SK-N-SH (cell line): ENCODE measurements around the gene ANKS1B. TPM values are rescaled to one million over a fixed set of nuclear protein-coding genes. Genes with fewer than 3 reads are reported as not detected.

Experiments used
- CTCF ChIA-PET: fragments of 300-600, 350-600 bp; formaldehyde crosslinking; extraction: SDS; loops from one replicate; lab custom pipeline; 2021; lab: Yijun Ruan, JAX
- POLR2A ChIA-PET: fragments of 350-600 bp; sonication (Branson Sonifier 250); formaldehyde crosslinking; extraction: SDS; loops from one replicate; lab custom pipeline; 2020; ENCODE audit warnings: antibody characterized with exemption, inconsistent platforms; lab: Yijun Ruan, JAX
- DNase-seq: peaks from one replicate; pipeline ENCODE4 v3.0.0; 2012
- H2AFZ ChIP-seq: fragments of 200-600 bp; sonication (generic); 2 replicates; pipeline ENCODE4 v1.8.1; 2016; ENCODE audit warnings: antibody characterized with exemption, mild to moderate bottlenecking, low read depth
- H3F3A ChIP-seq: fragments of 200-600 bp; sonication (generic); replicated peaks from 2 replicates; pipeline ENCODE3; 2016; ENCODE audit warnings: antibody characterized with exemption, mild to moderate bottlenecking; ENCODE audit not compliant: insufficient read depth
- H3K27ac ChIP-seq, 2 experiments: fragments of 200-500 bp in 1 of 2; fragments of 200-600 bp in 1 of 2; sonication (Bioruptor generic) in 1 of 2; sonication (generic), shearing (Covaris generic) in 1 of 2; 2 replicates each; pipeline versions ENCODE4 v1.5.1 to v1.6.1; 2014 to 2016; ENCODE audit warnings: low read depth in 2 of 2, inconsistent platforms in 1 of 2, low read length in 1 of 2, mild to moderate bottlenecking in 1 of 2, mixed read lengths in 1 of 2
- H3K27me3 ChIP-seq: fragments of 200-600 bp; sonication (generic), shearing (Covaris generic); 2 replicates; pipeline ENCODE4 v1.6.1; 2016; ENCODE audit warnings: mixed run types; ENCODE audit not compliant: insufficient read depth
- H3K36me3 ChIP-seq, 2 experiments: fragments of 200-500 bp in 1 of 2; fragments of 200-600 bp in 1 of 2; sonication (Bioruptor generic) in 1 of 2; sonication (generic) in 1 of 2; replicated peaks in 1 of 2; 2 replicates each; pipeline versions ENCODE3 to v1.5.1; 2014 to 2016; ENCODE audit warnings: low read length in 1 of 2, mild to moderate bottlenecking in 1 of 2; ENCODE audit not compliant: insufficient read depth in 2 of 2, control insufficient read depth in 1 of 2
- H3K4me1 ChIP-seq, 2 experiments: fragments of 200-500 bp in 1 of 2; fragments of 200-600 bp in 1 of 2; sonication (Bioruptor generic) in 1 of 2; sonication (generic), shearing (Covaris generic) in 1 of 2; 2 replicates each; pipeline versions ENCODE4 v1.5.1 to v1.6.1; 2014 to 2016; ENCODE audit warnings: low read depth in 1 of 2, low read length in 1 of 2, mixed run types in 1 of 2; ENCODE audit not compliant: insufficient read depth in 2 of 2, control insufficient read depth in 1 of 2
- H3K4me2 ChIP-seq: fragments of 200-600 bp; sonication (generic), shearing (Covaris generic); 2 replicates; pipeline ENCODE4 v1.6.1; 2017; ENCODE audit warnings: mixed run types
- H3K4me3 ChIP-seq, 2 experiments: fragments of 200-500 bp in 1 of 2; fragments of 200-600 bp in 1 of 2; sonication (Bioruptor generic) in 1 of 2; sonication (generic), shearing (Covaris generic) in 1 of 2; 2 replicates each; pipeline versions ENCODE4 v1.5.1 to v1.8.1; 2014 to 2016; ENCODE audit warnings: low read depth in 2 of 2, inconsistent platforms in 1 of 2, low read length in 1 of 2, mild to moderate bottlenecking in 1 of 2, mixed read lengths in 1 of 2, moderate library complexity in 1 of 2
- H3K79me2 ChIP-seq: fragments of 200-600 bp; sonication (generic); 2 replicates; pipeline ENCODE4 v1.8.1; 2017; ENCODE audit warnings: mild to moderate bottlenecking; ENCODE audit not compliant: insufficient read depth
- H3K9ac ChIP-seq: fragments of 200-600 bp; sonication (generic); 2 replicates; pipeline ENCODE4 v1.6.1; 2017; ENCODE audit warnings: mixed run types
- H3K9me2 ChIP-seq: fragments of 200-600 bp; sonication (generic); 2 replicates; pipeline ENCODE4 v1.6.1; 2017; ENCODE audit warnings: mixed run types
- H3K9me3 ChIP-seq: fragments of 200-600 bp; sonication (generic); 2 replicates; pipeline ENCODE4 v1.6.1; 2017; ENCODE audit warnings: mixed run types, mild to moderate bottlenecking, moderate library complexity
- H4K20me1 ChIP-seq: fragments of 200-600 bp; sonication (generic); 2 replicates; pipeline ENCODE4 v1.6.1; 2017; ENCODE audit warnings: mild to moderate bottlenecking, mixed run types; ENCODE audit not compliant: insufficient read depth
- ELF1 ChIP-seq: IDR thresholded peaks from 2 replicates; pipeline ENCODE4 v1.4.0; 2012
- EP300 ChIP-seq, 2 experiments: IDR thresholded peaks; 2 replicates each; pipeline versions ENCODE4 v1.4.0 to v1.6.1; 2012; ENCODE audit warnings: borderline replicate concordance in 1 of 2, low read depth in 1 of 2, low read length in 1 of 2
- FOSL2 ChIP-seq: IDR thresholded peaks from 2 replicates; pipeline ENCODE4 v1.4.0; 2012; ENCODE audit warnings: low read depth, mild to moderate bottlenecking, moderate library complexity, borderline replicate concordance
- FOXM1 ChIP-seq: IDR thresholded peaks from 2 replicates; pipeline ENCODE4 v1.4.0; 2012; ENCODE audit warnings: low read depth, mild to moderate bottlenecking
- MAX ChIP-seq: IDR thresholded peaks from 2 replicates; pipeline ENCODE4 v1.4.0; 2012; ENCODE audit warnings: low read depth
- MEF2A ChIP-seq: IDR thresholded peaks from 2 replicates; pipeline ENCODE4 v1.4.0; 2012; ENCODE audit warnings: low read depth, borderline replicate concordance
- NFIC ChIP-seq: IDR thresholded peaks from 2 replicates; pipeline ENCODE4 v1.4.0; 2012; ENCODE audit warnings: borderline replicate concordance
- RAD21 ChIP-seq: IDR thresholded peaks from 2 replicates; pipeline ENCODE4 v1.6.1; 2012; ENCODE audit warnings: mild to moderate bottlenecking, low read length
- RFX5 ChIP-seq: IDR thresholded peaks from 2 replicates; pipeline ENCODE4 v1.6.1; 2012; ENCODE audit warnings: mild to moderate bottlenecking, improper control_type of control experiment, low read length
- TCF12 ChIP-seq: IDR thresholded peaks from 2 replicates; pipeline ENCODE4 v1.4.0; 2012
- YY1 ChIP-seq: IDR thresholded peaks from 2 replicates; pipeline ENCODE4 v1.4.0; 2012; ENCODE audit warnings: low read depth, mild to moderate bottlenecking
- WGBS: methylation state at CpG from one replicate; pipeline ENCODE4 v1.1.6; 2017; ENCODE audit warnings: low lambda C conversion rate; 5-methylcytosine and 5-hydroxymethylcytosine counted together
- polyA plus RNA-seq, 3 experiments: library from polyadenylated mRNA; depleted of rRNA; stranded (reverse); fragments of >200 nt; gene quantifications; 2 replicates each; pipeline ENCODE4 v1.2.3, GENCODE V29; 2012
- TF ChIP-seq, protein P1 (sequence below): IDR thresholded peaks from 2 replicates; pipeline ENCODE4 v1.4.0; 2012; ENCODE audit warnings: low read depth, borderline replicate concordance
- TF ChIP-seq, protein P2 (sequence below): fragments of 150-350 bp; IDR thresholded peaks from 2 replicates; pipeline ENCODE4 v1.6.1; 2016; ENCODE audit warnings: mild to moderate bottlenecking, low read depth, low read length
- TF ChIP-seq, protein P3 (sequence below): fragments of 150-350 bp; IDR thresholded peaks from 2 replicates; pipeline ENCODE4 v1.6.1; 2017; ENCODE audit warnings: antibody characterized with exemption, low read length, low read depth, borderline replicate concordance

Gene ANKS1B
- polyA plus RNA-seq, 1 of the 3 experiments (the other 2 are of a cell fraction) = 1.8 TPM

GRCh38 chr12:99920353-99920960 lies 64.3 kb downstream of the ANKS1B start:
- no peak overlapping the region for H3K4me3 ChIP-seq
- peaks cover 11% of the 10 kb centered on the region for H3F3A ChIP-seq
- ChIA-PET CTCF (no interaction called here), POLR2A (no interaction called here)
- TF ChIP-seq TCF12 = no peak
- no peak for TF ChIP-seq MAX
- TF ChIP-seq, protein P1, sequence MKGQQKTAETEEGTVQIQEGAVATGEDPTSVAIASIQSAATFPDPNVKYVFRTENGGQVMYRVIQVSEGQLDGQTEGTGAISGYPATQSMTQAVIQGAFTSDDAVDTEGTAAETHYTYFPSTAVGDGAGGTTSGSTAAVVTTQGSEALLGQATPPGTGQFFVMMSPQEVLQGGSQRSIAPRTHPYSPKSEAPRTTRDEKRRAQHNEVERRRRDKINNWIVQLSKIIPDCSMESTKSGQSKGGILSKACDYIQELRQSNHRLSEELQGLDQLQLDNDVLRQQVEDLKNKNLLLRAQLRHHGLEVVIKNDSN = no peak
- no peak for TF ChIP-seq ELF1
- TF ChIP-seq FOXM1 = no peak
- TF ChIP-seq RAD21 = no peak
- no peak overlapping the region for H3K4me2 ChIP-seq
- H2AFZ ChIP-seq = no peak overlapping the region
- H3K27ac ChIP-seq = no peak overlapping the region
- no peak overlapping the region for H3K9ac ChIP-seq
- 89% methylated on average over 5 of the region's 5 CpGs for WGBS
- no peak for DNase-seq
- H3K9me2 ChIP-seq = no peaks in the 10 kb centered on the region
- H4K20me1 ChIP-seq = no peaks in the 10 kb centered on the region
- peaks cover 0 to 8% of the 10 kb centered on the region in 2 experiments; a peak in 3 of 4 replicates for H3K4me1 ChIP-seq
- H3K27me3 ChIP-seq = no peaks in the 10 kb centered on the region
- no peaks in the 10 kb centered on the region for H3K36me3 ChIP-seq
- no peaks in the 10 kb centered on the region for H3K9me3 ChIP-seq
- H3K79me2 ChIP-seq = no peaks in the 10 kb centered on the region

GRCh38 chr12:99917711-99918402 lies 66.9 kb downstream of the ANKS1B start:
- no peak overlapping the region for H3K9ac ChIP-seq
- no peak for DNase-seq
- no peaks in the 10 kb centered on the region for H3K27me3 ChIP-seq
- no peaks in the 10 kb centered on the region for H4K20me1 ChIP-seq
- H2AFZ ChIP-seq = no peak overlapping the region
- H3K27ac ChIP-seq = no peak overlapping the region
- H3K4me3 ChIP-seq = no peak overlapping the region
- H3K4me2 ChIP-seq = no peak overlapping the region
- CTCF ChIA-PET = no interaction called here
- H3K79me2 ChIP-seq = no peaks in the 10 kb centered on the region
- 80% methylated on average over 4 of the region's 5 CpGs for WGBS
- TF ChIP-seq, protein P2, sequence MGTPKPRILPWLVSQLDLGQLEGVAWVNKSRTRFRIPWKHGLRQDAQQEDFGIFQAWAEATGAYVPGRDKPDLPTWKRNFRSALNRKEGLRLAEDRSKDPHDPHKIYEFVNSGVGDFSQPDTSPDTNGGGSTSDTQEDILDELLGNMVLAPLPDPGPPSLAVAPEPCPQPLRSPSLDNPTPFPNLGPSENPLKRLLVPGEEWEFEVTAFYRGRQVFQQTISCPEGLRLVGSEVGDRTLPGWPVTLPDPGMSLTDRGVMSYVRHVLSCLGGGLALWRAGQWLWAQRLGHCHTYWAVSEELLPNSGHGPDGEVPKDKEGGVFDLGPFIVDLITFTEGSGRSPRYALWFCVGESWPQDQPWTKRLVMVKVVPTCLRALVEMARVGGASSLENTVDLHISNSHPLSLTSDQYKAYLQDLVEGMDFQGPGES = no peak
- TF ChIP-seq MEF2A = no peak
- TF ChIP-seq YY1 = no peak
- TF ChIP-seq FOSL2 = no peak
- TF ChIP-seq, protein P1 = no peak
- no peak for TF ChIP-seq FOXM1
- no peak for TF ChIP-seq EP300 (IDR thresholded peaks at IDR 0.05; ENCODE audit: borderline replicate concordance in 1 of 2, low read depth in 1 of 2, low read length in 1 of 2)
- no peak for TF ChIP-seq RAD21
- TF ChIP-seq RFX5 = no peak
- TF ChIP-seq MAX = no peak
- no peak for TF ChIP-seq NFIC
- no peak for TF ChIP-seq ELF1
- TF ChIP-seq, protein P3, sequence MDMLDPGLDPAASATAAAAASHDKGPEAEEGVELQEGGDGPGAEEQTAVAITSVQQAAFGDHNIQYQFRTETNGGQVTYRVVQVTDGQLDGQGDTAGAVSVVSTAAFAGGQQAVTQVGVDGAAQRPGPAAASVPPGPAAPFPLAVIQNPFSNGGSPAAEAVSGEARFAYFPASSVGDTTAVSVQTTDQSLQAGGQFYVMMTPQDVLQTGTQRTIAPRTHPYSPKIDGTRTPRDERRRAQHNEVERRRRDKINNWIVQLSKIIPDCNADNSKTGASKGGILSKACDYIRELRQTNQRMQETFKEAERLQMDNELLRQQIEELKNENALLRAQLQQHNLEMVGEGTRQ = no peak
- TF ChIP-seq, all 33 proteins: peak for 0
- POLR2A ChIA-PET = no interaction called here
- no peaks in the 10 kb centered on the region for H3K36me3 ChIP-seq
- H3K9me3 ChIP-seq = no peaks in the 10 kb centered on the region
- H3K9me2 ChIP-seq = no peaks in the 10 kb centered on the region
- peaks cover 5 to 17% of the 10 kb centered on the region in 2 experiments for H3K4me1 ChIP-seq
- peaks cover 18% of the 10 kb centered on the region for H3F3A ChIP-seq
